ENCODE measurements around the gene MAN2B1. TPM values are rescaled to one million over a fixed set of nuclear protein-coding genes. Genes with fewer than 3 reads are reported as not detected.

MAN2B1 gene
- total and polyA plus RNA-seq, 2 of the 13 experiments (the other 11 are each of a cell fraction or from before 2014, with no cell fraction given), result 23.6 to 23.8 TPM

DNA sequence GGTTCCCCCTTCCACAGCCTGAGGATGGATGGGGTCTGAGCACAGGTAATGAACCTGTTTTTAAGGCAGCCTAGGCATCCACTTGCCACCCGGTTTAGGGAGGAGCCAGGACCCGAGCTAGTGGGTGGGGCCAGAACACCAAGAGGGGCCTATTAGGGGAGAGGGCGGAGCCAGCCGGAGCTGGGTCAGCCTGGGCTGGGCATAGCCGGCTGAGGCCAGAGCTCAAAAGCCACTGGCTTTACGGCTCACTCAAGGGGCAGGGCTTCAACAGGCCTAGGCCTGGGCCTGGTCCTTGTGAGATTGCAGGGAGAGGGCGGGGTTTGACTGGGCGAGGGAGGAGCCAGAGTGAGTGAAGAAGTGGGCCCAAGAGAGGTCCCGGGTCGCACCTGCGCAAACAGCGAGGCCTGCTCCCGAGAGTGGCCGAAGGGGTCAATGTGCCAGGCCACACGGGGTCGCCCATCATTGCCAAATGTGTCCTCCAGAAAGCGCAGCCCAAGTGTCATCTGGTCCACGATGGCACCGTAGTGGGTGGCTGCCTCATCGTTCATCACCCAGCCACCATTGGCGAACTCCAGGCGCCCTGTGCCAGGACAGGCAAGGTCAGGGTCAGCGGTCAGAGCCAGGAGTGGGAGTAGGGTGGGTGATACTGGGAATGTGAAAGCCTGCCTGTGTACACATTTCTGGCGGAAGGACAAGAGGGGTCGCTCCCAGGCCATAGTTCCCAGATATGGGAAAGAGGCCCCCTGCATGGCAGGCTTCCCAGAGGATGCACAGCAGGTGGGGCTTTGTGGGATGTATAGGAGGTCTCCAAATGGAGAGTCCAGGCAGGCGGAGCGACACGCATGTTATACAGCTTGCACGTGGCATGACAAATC, 1.9 kb downstream of the MAN2B1 start:
- 92% methylated on average over 20 of the region's 29 CpGs for WGBS (ENCODE audit: low lambda C conversion rate)
- Histone ChIP-seq H2AFZ (ENCODE audit: low read length) (no peak overlapping the region), H3K27me3 (ENCODE audit: control insufficient read depth in 1 of 2, insufficient read depth in 2 of 2, low read length in 2 of 2) (no peaks in the 10 kb centered on the region; a peak in 1 of 5 replicates), H3K9me3 (ENCODE audit: low read length) (no peaks in the 10 kb centered on the region), H3K4me3 (replicated peaks in 1 of 3; ENCODE audit: insufficient read depth in 1 of 3, low read depth in 2 of 3, low read length in 3 of 3) (no peak overlapping the region), H3K36me3 (replicated peaks in 1 of 2; ENCODE audit: control insufficient read depth in 1 of 2, insufficient read depth in 2 of 2, low read length in 2 of 2) (peaks cover 0 to 7% of the 10 kb centered on the region in 2 experiments; a peak in 2 of 5 replicates), H3K9ac (ENCODE audit: insufficient read depth, low read depth, low read length) (no peak overlapping the region), H3K4me1 (ENCODE audit: insufficient read depth, low read length) (peaks cover 33% of the 10 kb centered on the region), H3K27ac (ENCODE audit: extremely low read length, insufficient read depth, low read length) (no peak overlapping the region), H3K4me2 (ENCODE audit: low read depth, low read length) (0 out of 2 replicates have a peak overlapping the region, but pooled peaks have one; percentile 97), H3K79me2 (ENCODE audit: insufficient read depth, low read length) (peaks cover 22% of the 10 kb centered on the region), H4K20me1 (ENCODE audit: insufficient read depth, low read length) (no peaks in the 10 kb centered on the region)
- CTCF ChIA-PET (ENCODE audit: low intra/inter-chr PET ratio, low total read pairs), result no interaction called here
- no TSS peak for BruUV-seq (replicated peaks)
- TF ChIP-seq ZFX (CRISPR knock-in tag; IDR thresholded peaks at IDR 0.05; ENCODE audit: low read depth) (peak; percentile 16; the same call in 1 of the 2 replicates), SAFB2 (CRISPR knock-in tag; IDR thresholded peaks at IDR 0.05; ENCODE audit: borderline replicate concordance, low read depth) (no peak)
- TF ChIP-seq, protein P1, sequence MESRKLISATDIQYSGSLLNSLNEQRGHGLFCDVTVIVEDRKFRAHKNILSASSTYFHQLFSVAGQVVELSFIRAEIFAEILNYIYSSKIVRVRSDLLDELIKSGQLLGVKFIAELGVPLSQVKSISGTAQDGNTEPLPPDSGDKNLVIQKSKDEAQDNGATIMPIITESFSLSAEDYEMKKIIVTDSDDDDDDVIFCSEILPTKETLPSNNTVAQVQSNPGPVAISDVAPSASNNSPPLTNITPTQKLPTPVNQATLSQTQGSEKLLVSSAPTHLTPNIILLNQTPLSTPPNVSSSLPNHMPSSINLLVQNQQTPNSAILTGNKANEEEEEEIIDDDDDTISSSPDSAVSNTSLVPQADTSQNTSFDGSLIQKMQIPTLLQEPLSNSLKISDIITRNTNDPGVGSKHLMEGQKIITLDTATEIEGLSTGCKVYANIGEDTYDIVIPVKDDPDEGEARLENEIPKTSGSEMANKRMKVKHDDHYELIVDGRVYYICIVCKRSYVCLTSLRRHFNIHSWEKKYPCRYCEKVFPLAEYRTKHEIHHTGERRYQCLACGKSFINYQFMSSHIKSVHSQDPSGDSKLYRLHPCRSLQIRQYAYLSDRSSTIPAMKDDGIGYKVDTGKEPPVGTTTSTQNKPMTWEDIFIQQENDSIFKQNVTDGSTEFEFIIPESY (CRISPR knock-in tag; IDR thresholded peaks at IDR 0.05), result 0 out of 2 replicates have a peak, but pooled peaks have one; percentile 11
- POLR2A ChIA-PET, result no interaction called here
- DNase-seq (ENCODE audit: low spot score), result peak; percentile 24
- FAIRE-seq, result no peak
- intact Hi-C loops (cut with micrococcal nuclease; ENCODE audit: unreplicated experiment), result no loop called here
- in situ Hi-C loops (cut with HindIII; ENCODE audit: extremely low pct_ligation_motif_present, low pct_unique_long_range_greater_than_20kb), result no loop called here
- ATAC-seq, result peak; percentile 18

DNA sequence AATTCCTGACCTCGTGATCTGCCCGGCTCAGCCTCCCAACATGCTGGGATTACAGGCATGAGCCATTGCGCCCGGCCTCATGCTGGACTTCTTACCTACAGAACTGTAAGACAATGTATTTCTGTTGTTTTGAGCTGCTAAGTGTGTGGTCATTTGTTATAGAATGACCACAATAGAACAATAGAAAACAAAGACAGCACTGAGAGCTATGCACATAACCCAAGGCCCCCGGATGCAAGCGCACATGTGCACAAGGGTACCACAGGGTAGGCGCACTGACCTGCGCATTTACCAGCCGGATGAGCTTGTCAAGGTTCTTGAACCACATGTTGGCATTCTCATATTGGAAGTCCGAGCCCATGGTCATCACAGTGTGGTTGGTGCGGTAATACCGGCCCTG, 5.6 kb downstream of the MAN2B1 start:
- Histone ChIP-seq H3K9me3 (ENCODE audit: low read length) (no peaks in the 10 kb centered on the region), H3K4me2 (ENCODE audit: low read depth, low read length) (no peak overlapping the region), H3K79me2 (ENCODE audit: insufficient read depth, low read length) (no peaks in the 10 kb centered on the region), H3K4me1 (ENCODE audit: insufficient read depth, low read length) (peaks cover 14% of the 10 kb centered on the region), H3K9ac (ENCODE audit: insufficient read depth, low read depth, low read length) (no peak overlapping the region), H2AFZ (ENCODE audit: low read length) (no peak overlapping the region), H3K27me3 (ENCODE audit: control insufficient read depth in 1 of 2, insufficient read depth in 2 of 2, low read length in 2 of 2) (no peaks in the 10 kb centered on the region), H3K4me3 (replicated peaks in 1 of 3; ENCODE audit: insufficient read depth in 1 of 3, low read depth in 2 of 3, low read length in 3 of 3) (no peak overlapping the region), H4K20me1 (ENCODE audit: insufficient read depth, low read length) (no peaks in the 10 kb centered on the region), H3K27ac (ENCODE audit: extremely low read length, insufficient read depth, low read length) (no peak overlapping the region), H3K36me3 (replicated peaks in 1 of 2; ENCODE audit: control insufficient read depth in 1 of 2, insufficient read depth in 2 of 2, low read length in 2 of 2) (peaks cover 0 to 11% of the 10 kb centered on the region in 2 experiments; a peak in 3 of 5 replicates)
- 95% methylated on average over 12 of the region's 12 CpGs for WGBS (ENCODE audit: low lambda C conversion rate)
- ChIA-PET POLR2A (interaction anchor here (0.7 kb wide), 1 partner anchor 456 kb away, joined by 3 read pairs; no protein-coding TSS in a partner anchor), CTCF (ENCODE audit: low intra/inter-chr PET ratio, low total read pairs) (no interaction called here)
- DNase-seq (ENCODE audit: low spot score) (no peak), ATAC-seq (no peak), FAIRE-seq (no peak)
- intact Hi-C loops (cut with micrococcal nuclease; ENCODE audit: unreplicated experiment) (no loop called here), in situ Hi-C loops (cut with HindIII; ENCODE audit: extremely low pct_ligation_motif_present, low pct_unique_long_range_greater_than_20kb) (no loop called here)
- BruUV-seq (replicated peaks), result no TSS peak
- no peak for TF ChIP-seq NKX3-1 (CRISPR knock-in tag; IDR thresholded peaks at IDR 0.05)
- no peak for TF ChIP-seq ELF1 (CRISPR knock-in tag; IDR thresholded peaks at IDR 0.05)
- TF ChIP-seq, protein P2, sequence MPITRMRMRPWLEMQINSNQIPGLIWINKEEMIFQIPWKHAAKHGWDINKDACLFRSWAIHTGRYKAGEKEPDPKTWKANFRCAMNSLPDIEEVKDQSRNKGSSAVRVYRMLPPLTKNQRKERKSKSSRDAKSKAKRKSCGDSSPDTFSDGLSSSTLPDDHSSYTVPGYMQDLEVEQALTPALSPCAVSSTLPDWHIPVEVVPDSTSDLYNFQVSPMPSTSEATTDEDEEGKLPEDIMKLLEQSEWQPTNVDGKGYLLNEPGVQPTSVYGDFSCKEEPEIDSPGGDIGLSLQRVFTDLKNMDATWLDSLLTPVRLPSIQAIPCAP (CRISPR knock-in tag; IDR thresholded peaks at IDR 0.05; ENCODE audit: low read depth), result no peak
- TF ChIP-seq ZNF282 (IDR thresholded peaks at IDR 0.05; ENCODE audit: partially characterized antibody), result no peak
- TF ChIP-seq, protein P3, sequence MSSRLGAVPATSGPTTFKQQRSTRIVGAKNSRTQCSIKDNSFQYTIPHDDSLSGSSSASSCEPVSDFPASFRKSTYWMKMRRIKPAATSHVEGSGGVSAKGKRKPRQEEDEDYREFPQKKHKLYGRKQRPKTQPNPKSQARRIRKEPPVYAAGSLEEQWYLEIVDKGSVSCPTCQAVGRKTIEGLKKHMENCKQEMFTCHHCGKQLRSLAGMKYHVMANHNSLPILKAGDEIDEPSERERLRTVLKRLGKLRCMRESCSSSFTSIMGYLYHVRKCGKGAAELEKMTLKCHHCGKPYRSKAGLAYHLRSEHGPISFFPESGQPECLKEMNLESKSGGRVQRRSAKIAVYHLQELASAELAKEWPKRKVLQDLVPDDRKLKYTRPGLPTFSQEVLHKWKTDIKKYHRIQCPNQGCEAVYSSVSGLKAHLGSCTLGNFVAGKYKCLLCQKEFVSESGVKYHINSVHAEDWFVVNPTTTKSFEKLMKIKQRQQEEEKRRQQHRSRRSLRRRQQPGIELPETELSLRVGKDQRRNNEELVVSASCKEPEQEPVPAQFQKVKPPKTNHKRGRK (CRISPR knock-in tag; IDR thresholded peaks at IDR 0.05), result no peak
- TF ChIP-seq, protein P4, sequence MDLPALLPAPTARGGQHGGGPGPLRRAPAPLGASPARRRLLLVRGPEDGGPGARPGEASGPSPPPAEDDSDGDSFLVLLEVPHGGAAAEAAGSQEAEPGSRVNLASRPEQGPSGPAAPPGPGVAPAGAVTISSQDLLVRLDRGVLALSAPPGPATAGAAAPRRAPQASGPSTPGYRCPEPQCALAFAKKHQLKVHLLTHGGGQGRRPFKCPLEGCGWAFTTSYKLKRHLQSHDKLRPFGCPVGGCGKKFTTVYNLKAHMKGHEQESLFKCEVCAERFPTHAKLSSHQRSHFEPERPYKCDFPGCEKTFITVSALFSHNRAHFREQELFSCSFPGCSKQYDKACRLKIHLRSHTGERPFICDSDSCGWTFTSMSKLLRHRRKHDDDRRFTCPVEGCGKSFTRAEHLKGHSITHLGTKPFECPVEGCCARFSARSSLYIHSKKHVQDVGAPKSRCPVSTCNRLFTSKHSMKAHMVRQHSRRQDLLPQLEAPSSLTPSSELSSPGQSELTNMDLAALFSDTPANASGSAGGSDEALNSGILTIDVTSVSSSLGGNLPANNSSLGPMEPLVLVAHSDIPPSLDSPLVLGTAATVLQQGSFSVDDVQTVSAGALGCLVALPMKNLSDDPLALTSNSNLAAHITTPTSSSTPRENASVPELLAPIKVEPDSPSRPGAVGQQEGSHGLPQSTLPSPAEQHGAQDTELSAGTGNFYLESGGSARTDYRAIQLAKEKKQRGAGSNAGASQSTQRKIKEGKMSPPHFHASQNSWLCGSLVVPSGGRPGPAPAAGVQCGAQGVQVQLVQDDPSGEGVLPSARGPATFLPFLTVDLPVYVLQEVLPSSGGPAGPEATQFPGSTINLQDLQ (CRISPR knock-in tag; IDR thresholded peaks at IDR 0.05), result no peak

All from HepG2 (cell line).